HG02973 (cell line): ENCODE measurements around the gene CAMK1.

ENCODE experiments used
- ATAC-seq: cut with Tn5 transposase; IDR thresholded peaks from one replicate; pipeline ENCODE4 v1.9.1; 2021; ENCODE audit warnings: moderate library complexity; ENCODE audit not compliant: unreplicated experiment

The CAMK1 gene

DNA sequence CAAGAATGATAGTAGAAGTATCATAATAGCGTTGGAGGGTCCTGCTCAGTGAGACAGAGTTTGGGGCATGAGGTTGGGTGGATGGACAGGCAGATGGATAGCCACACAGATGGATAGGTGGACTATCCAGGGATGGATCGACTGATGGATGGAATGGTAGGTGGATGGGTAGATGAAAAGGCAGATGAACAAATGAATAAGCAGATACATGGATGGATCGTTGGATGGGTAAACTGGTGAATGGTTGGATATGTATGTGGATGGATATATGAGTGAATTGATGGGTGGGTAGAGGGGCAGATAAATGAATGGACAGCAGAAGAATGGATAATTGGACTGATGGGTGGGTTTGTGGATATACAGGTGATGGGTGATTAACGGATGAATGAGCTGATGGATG is 56.6 kb downstream of the CAMK1 start:
- ATAC-seq: no peak

DNA sequence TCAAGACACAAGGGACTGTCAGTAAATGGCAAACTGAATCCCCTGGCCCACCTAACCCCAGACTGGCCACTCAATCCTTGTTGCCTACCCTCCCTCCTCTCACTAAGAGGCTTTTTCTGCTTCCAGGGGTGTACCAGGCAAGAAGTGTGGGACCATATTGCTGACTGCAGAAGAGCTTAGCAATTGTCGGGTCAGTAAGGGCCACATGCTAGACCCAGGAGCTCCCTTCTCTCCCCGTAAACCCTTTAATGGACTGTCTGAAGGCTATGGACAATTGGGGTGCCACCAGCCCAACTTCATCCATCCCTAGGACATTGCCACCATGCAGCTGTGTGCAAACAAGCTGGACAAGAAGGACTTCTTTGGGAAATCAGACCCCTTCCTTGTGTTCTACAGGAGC is 57.3 kb downstream of the CAMK1 start:
- no peak for ATAC-seq

DNA sequence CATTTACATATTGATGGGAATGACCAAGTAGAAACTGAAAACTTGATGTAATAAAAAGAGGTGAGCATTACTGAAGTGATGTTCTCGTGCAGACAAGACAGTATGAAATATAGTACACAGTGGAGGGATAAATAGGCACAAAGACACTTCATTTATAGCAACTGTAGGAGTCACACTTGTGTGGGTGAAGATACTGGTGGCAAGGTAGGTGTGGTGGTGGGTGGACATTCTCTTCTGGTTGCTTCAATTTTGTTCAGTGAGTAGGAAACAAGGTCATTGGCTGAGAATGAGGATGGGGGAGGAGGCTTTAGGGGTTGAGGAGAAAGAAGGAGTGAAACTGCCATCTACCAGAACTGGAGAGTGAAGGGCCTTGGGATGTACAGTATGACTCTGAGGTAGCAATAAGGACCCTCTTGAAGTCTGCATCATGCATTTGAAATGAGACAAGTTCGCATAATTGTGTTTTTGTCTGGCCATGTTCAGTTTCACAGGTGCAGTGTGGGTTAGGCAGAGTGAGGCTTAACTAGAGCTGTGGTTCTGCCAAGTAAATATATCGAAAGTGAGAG is 59.5 kb downstream of the CAMK1 start:
- ATAC-seq: no peak
